Keratinocyte (primary cell): ENCODE measurements around the gene KIFC1.

Experiments
- CTCF ChIP-seq, 3 experiments: IDR thresholded peaks in 1 of 3; conservative IDR thresholded peaks in 1 of 3; optimal IDR thresholded peaks in 1 of 3; 2 replicates in 2 of 3; 3 replicates in 1 of 3; pipeline versions ENCODE3 to v1.5.1; 2011; ENCODE audit warnings: low read length in 3 of 3, mild to moderate bottlenecking in 3 of 3, moderate library complexity in 2 of 3, control low read depth in 1 of 3, inconsistent platforms in 1 of 3; ENCODE audit not compliant: insufficient read depth in 2 of 3; ENCODE audit errors: extremely low read depth in 1 of 3
- EZH2 ChIP-seq: IDR thresholded peaks from one replicate; pipeline ENCODE4 v1.6.1; 2012; ENCODE audit warnings: inconsistent platforms, mild to moderate bottlenecking, low read length, moderate library complexity

GRCh38 chr6:33433544-33434191, 42.0 kb downstream of the KIFC1 start:
- TF ChIP-seq CTCF (optimal IDR thresholded peaks at IDR 0.05 in 1 of 3, IDR thresholded peaks at IDR 0.05 in 1 of 3, conservative IDR thresholded peaks at IDR 0.05 in 1 of 3; ENCODE audit: extremely low read depth in 1 of 3, insufficient read depth in 2 of 3, low read length in 3 of 3) (no peak), EZH2 (no peak)
